ENCODE measurements around the gene DHX35. TPM values are rescaled to one million over a fixed set of nuclear protein-coding genes. Genes with fewer than 3 reads are reported as not detected.

Gene DHX35
- total and polyA plus RNA-seq, 2 donors from 2014 or later, result 6.9 to 11.0 TPM

GRCh38 chr20:38961530-38962043 lies 557 bp upstream of the DHX35 start:
- intact Hi-C loops (cut with DNase I), result no loop called here
- peak overlapping the region in 2 of 3 donors; percentile 59 to 62 for H3K9ac ChIP-seq (ENCODE audit: low read length in 3 of 3)
- no peak for FAIRE-seq
- no peaks in the 10 kb centered on the region for H3K36me3 ChIP-seq (ENCODE audit: control insufficient read depth in 2 of 3, insufficient read depth in 3 of 3, low read length in 3 of 3)
- no peaks in the 10 kb centered on the region for H3K27me3 ChIP-seq (ENCODE audit: control insufficient read depth, insufficient read depth, low read length)
- no peak for TF ChIP-seq CTCF (IDR thresholded peaks at IDR 0.05; ENCODE audit: borderline replicate concordance, extremely low read depth, insufficient read depth)
- peak in 1 of 5 donors; percentile 5 for DNase-seq
- peak overlapping the region; percentile 70 to 94 (median 81) for H3K4me3 ChIP-seq (ENCODE audit: low read length in 3 of 3)
- H3K9me3 ChIP-seq (ENCODE audit: control insufficient read depth in 2 of 3, insufficient read depth in 1 of 3, low read length in 3 of 3), result no peaks in the 10 kb centered on the region
- peak overlapping the region; percentile 39 to 85 for H3K27ac ChIP-seq (ENCODE audit: low read depth in 2 of 2, low read length in 2 of 2)
- H3K4me1 ChIP-seq (ENCODE audit: control insufficient read depth in 2 of 3, insufficient read depth in 2 of 3, low read depth in 1 of 3, low read length in 3 of 3), result peaks cover 0 to 12% (median 6%) of the 10 kb centered on the region in 3 donors

GRCh38 chr20:38962928-38963401 lies 821 bp downstream of the DHX35 start:
- no peaks in the 10 kb centered on the region for H3K27me3 ChIP-seq (ENCODE audit: control insufficient read depth, insufficient read depth, low read length)
- H3K36me3 ChIP-seq (ENCODE audit: control insufficient read depth in 2 of 3, insufficient read depth in 3 of 3, low read length in 3 of 3), result peaks cover 0 to 2% (median 0%) of the 10 kb centered on the region in 3 donors
- no peak for FAIRE-seq
- peak overlapping the region; percentile 79 to 90 (median 86) for H3K9ac ChIP-seq (ENCODE audit: low read length in 3 of 3)
- H3K4me1 ChIP-seq (ENCODE audit: control insufficient read depth in 2 of 3, insufficient read depth in 2 of 3, low read depth in 1 of 3, low read length in 3 of 3), result peaks cover 0 to 12% (median 6%) of the 10 kb centered on the region in 3 donors
- no peaks in the 10 kb centered on the region for H3K9me3 ChIP-seq (ENCODE audit: control insufficient read depth in 2 of 3, insufficient read depth in 1 of 3, low read length in 3 of 3)
- peak overlapping the region; percentile 89 to 94 (median 94) for H3K4me3 ChIP-seq (ENCODE audit: low read length in 3 of 3)
- peak overlapping the region in 1 of 2 donors; percentile 84 for H3K27ac ChIP-seq (ENCODE audit: low read depth in 2 of 2, low read length in 2 of 2)
- peak in 1 of 5 donors; percentile 5 for DNase-seq
- no peak for TF ChIP-seq CTCF (IDR thresholded peaks at IDR 0.05; ENCODE audit: borderline replicate concordance, extremely low read depth, insufficient read depth)
- intact Hi-C loops (cut with DNase I), result no loop called here

- H3K27me3 ChIP-seq (ENCODE audit: control insufficient read depth, insufficient read depth, low read length), result no peaks in the 10 kb centered on the region
- H3K9me3 ChIP-seq (ENCODE audit: control insufficient read depth in 2 of 3, insufficient read depth in 1 of 3, low read length in 3 of 3), result no peaks in the 10 kb centered on the region
- H3K9ac ChIP-seq (ENCODE audit: low read length in 3 of 3), result no peak overlapping the region
- no peak for TF ChIP-seq CTCF (IDR thresholded peaks at IDR 0.05; ENCODE audit: borderline replicate concordance, extremely low read depth, insufficient read depth)
- no peak overlapping the region for H3K27ac ChIP-seq (ENCODE audit: low read depth in 2 of 2, low read length in 2 of 2)
- no peak for FAIRE-seq
- DNase-seq, result no peak
- peaks cover 0 to 12% (median 6%) of the 10 kb centered on the region in 3 donors for H3K4me1 ChIP-seq (ENCODE audit: control insufficient read depth in 2 of 3, insufficient read depth in 2 of 3, low read depth in 1 of 3, low read length in 3 of 3)
- intact Hi-C loops (cut with DNase I), result no loop called here
- H3K4me3 ChIP-seq (ENCODE audit: low read length in 3 of 3), result no peak overlapping the region
- H3K36me3 ChIP-seq (ENCODE audit: control insufficient read depth in 2 of 3, insufficient read depth in 3 of 3, low read length in 3 of 3), result peaks cover 0 to 4% (median 0%) of the 10 kb centered on the region in 3 donors
These were observed 1.6 kb downstream of the DHX35 start for GRCh38 chr20:38963745-38964144.

Measured in kidney (tissue), 14 donors.